Measurements from ENCODE around the gene RND3.

DNA sequence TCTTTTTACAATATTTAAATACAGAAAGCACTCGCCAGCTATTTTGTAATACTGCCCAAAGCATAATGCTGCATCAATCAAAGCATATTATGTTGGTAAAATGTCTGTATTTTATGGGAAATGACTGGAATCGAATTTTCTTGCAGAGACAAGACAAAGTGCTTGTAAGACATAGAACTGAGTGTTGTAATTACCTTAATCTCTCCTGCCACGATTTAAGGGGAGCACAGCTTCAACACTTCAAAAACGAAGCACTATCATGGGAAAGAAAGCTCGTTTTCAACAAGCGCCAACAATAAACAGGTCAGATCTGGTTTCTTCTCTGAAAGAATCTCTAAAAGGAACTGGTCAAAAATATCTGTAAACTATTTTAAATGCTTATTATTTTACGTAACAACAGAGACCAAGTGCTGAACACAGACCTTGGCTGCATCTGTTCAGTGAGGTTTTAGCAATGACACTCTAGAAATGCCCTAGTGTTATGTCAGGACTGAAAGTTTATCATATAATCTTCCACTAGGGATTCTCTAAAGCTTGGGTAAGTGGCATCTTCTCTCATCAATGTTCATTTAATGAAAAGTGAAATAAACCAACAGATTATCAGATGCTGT lies 19.0 kb downstream of the RND3 start:
- TF ChIP-seq CTCF (IDR thresholded peaks at IDR 0.05) (no peak), EZH2 (IDR thresholded peaks at IDR 0.05; ENCODE audit: borderline replicate concordance, insufficient read depth, low read depth, low read length, poor library complexity, severe bottlenecking) (no peak)
